HepG2 (cell line): Measurements from ENCODE around the gene PROM2.

Experiments
- FOXM1 ChIP-seq: sonication (generic); formaldehyde crosslinking; IDR thresholded peaks from 2 replicates; pipeline ENCODE4 v1.5.0; 2020; ENCODE audit warnings: missing genetic modification reagents
- HNF4A ChIP-seq: sonication (generic); formaldehyde crosslinking; IDR thresholded peaks from 2 replicates; pipeline ENCODE4 v1.4.0; 2020; ENCODE audit warnings: missing genetic modification reagents
- HNRNPH1 ChIP-seq: fragments of 200-400 bp; formaldehyde crosslinking; optimal IDR thresholded peaks from 2 replicates; pipeline ENCODE3; 2017; ENCODE audit warnings: mild to moderate bottlenecking, low read depth, low read length
- NFIC ChIP-seq: IDR thresholded peaks from 2 replicates; pipeline ENCODE4 v1.6.1; 2012; ENCODE audit warnings: mild to moderate bottlenecking, low read length, inconsistent platforms
- RNF2 ChIP-seq: fragments of 450-650 bp; conservative IDR thresholded peaks from 2 replicates; pipeline ENCODE4 v1.6.1; 2016; ENCODE audit warnings: low read depth
- TF ChIP-seq, protein P1 (sequence below): sonication (generic); formaldehyde crosslinking; IDR thresholded peaks from 2 replicates; pipeline ENCODE4 v1.4.0; 2020; ENCODE audit warnings: low read depth, mild to moderate bottlenecking, missing genetic modification reagents
- TF ChIP-seq, protein P2 (sequence below): sonication (generic); formaldehyde crosslinking; IDR thresholded peaks from 2 replicates; pipeline ENCODE4 v1.4.0; 2020; ENCODE audit warnings: missing genetic modification reagents, borderline replicate concordance
- TF ChIP-seq, protein P3 (sequence below): IDR thresholded peaks from 2 replicates; pipeline ENCODE4 v1.6.1; 2016
- TF ChIP-seq, protein P4 (sequence below): sonication (generic); formaldehyde crosslinking; IDR thresholded peaks from 2 replicates; pipeline ENCODE4 v1.5.0; 2020; ENCODE audit warnings: mild to moderate bottlenecking, missing genetic modification reagents, moderate library complexity
- TF ChIP-seq, protein P5 (sequence below): sonication (generic); formaldehyde crosslinking; IDR thresholded peaks from 2 replicates; pipeline ENCODE4 v1.8.0; 2022; ENCODE audit warnings: mild to moderate bottlenecking, missing genetic modification reagents, moderate library complexity

DNA sequence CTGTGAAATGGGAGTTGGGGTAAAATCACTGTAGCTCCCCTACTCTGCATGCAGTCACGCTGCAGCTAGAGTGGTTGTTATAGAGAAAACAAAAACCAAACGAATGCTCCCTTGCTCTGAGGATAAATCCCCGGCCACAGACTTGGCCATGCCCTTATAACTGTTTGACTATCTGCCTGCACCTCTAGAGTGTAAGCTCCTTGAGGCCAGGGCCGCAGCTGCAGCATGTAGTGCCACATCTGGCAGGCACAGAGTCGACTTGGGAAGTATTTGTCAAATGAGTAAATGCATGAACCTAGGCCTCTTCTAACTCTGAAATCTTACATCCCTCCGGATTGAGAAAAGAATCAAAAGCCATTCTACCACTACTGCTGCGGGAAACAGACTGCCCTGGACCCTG, 58.8 kb downstream of the PROM2 start:
- TF ChIP-seq, protein P1, sequence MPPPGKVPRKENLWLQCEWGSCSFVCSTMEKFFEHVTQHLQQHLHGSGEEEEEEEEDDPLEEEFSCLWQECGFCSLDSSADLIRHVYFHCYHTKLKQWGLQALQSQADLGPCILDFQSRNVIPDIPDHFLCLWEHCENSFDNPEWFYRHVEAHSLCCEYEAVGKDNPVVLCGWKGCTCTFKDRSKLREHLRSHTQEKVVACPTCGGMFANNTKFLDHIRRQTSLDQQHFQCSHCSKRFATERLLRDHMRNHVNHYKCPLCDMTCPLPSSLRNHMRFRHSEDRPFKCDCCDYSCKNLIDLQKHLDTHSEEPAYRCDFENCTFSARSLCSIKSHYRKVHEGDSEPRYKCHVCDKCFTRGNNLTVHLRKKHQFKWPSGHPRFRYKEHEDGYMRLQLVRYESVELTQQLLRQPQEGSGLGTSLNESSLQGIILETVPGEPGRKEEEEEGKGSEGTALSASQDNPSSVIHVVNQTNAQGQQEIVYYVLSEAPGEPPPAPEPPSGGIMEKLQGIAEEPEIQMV (CRISPR knock-in tag): no peak
- TF ChIP-seq, protein P2, sequence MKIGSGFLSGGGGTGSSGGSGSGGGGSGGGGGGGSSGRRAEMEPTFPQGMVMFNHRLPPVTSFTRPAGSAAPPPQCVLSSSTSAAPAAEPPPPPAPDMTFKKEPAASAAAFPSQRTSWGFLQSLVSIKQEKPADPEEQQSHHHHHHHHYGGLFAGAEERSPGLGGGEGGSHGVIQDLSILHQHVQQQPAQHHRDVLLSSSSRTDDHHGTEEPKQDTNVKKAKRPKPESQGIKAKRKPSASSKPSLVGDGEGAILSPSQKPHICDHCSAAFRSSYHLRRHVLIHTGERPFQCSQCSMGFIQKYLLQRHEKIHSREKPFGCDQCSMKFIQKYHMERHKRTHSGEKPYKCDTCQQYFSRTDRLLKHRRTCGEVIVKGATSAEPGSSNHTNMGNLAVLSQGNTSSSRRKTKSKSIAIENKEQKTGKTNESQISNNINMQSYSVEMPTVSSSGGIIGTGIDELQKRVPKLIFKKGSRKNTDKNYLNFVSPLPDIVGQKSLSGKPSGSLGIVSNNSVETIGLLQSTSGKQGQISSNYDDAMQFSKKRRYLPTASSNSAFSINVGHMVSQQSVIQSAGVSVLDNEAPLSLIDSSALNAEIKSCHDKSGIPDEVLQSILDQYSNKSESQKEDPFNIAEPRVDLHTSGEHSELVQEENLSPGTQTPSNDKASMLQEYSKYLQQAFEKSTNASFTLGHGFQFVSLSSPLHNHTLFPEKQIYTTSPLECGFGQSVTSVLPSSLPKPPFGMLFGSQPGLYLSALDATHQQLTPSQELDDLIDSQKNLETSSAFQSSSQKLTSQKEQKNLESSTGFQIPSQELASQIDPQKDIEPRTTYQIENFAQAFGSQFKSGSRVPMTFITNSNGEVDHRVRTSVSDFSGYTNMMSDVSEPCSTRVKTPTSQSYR (CRISPR knock-in tag): no peak
- TF ChIP-seq RNF2 (no peak), HNF4A (no peak), FOXM1 (no peak), NFIC (no peak), HNRNPH1 (no peak)
- TF ChIP-seq, protein P3, sequence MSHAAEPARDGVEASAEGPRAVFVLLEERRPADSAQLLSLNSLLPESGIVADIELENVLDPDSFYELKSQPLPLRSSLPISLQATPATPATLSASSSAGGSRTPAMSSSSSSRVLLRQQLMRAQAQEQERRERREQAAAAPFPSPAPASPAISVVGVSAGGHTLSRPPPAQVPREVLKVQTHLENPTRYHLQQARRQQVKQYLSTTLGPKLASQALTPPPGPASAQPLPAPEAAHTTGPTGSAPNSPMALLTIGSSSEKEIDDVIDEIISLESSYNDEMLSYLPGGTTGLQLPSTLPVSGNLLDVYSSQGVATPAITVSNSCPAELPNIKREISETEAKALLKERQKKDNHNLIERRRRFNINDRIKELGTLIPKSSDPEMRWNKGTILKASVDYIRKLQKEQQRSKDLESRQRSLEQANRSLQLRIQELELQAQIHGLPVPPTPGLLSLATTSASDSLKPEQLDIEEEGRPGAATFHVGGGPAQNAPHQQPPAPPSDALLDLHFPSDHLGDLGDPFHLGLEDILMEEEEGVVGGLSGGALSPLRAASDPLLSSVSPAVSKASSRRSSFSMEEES (CRISPR knock-in tag): no peak
- TF ChIP-seq, protein P4, sequence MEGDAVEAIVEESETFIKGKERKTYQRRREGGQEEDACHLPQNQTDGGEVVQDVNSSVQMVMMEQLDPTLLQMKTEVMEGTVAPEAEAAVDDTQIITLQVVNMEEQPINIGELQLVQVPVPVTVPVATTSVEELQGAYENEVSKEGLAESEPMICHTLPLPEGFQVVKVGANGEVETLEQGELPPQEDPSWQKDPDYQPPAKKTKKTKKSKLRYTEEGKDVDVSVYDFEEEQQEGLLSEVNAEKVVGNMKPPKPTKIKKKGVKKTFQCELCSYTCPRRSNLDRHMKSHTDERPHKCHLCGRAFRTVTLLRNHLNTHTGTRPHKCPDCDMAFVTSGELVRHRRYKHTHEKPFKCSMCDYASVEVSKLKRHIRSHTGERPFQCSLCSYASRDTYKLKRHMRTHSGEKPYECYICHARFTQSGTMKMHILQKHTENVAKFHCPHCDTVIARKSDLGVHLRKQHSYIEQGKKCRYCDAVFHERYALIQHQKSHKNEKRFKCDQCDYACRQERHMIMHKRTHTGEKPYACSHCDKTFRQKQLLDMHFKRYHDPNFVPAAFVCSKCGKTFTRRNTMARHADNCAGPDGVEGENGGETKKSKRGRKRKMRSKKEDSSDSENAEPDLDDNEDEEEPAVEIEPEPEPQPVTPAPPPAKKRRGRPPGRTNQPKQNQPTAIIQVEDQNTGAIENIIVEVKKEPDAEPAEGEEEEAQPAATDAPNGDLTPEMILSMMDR: no peak
- TF ChIP-seq, protein P5, sequence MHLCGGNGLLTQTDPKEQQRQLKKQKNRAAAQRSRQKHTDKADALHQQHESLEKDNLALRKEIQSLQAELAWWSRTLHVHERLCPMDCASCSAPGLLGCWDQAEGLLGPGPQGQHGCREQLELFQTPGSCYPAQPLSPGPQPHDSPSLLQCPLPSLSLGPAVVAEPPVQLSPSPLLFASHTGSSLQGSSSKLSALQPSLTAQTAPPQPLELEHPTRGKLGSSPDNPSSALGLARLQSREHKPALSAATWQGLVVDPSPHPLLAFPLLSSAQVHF (CRISPR knock-in tag): no peak
